EH (cell line): ENCODE data around the gene VGLL4.

Experiments
- DNase-seq: peaks from one replicate; pipeline ENCODE4 v3.0.0-alpha.2; 2015; ENCODE audit warnings: low read depth

Gene VGLL4

DNA sequence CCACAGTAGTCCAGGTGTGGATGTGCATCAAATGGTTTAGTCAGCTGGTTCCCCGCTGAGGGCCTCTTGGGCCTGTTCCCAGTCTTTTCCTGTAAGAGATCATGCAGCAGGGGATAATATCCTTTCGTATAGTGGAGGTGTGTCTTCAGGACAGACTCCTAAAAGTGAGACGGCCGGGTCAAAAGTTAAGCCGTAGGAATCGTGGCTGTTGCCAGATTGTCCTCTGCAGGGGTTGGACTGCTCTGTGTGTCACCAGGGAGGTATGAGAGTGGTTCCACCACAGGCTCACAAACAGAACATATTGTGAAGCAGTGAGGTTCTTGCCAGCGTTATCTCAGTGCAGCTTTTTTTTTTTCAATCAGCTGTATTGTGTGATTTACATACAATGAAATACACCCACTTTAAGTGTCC lies 95.0 kb downstream of the VGLL4 start:
- peak; percentile 83 for DNase-seq

DNA sequence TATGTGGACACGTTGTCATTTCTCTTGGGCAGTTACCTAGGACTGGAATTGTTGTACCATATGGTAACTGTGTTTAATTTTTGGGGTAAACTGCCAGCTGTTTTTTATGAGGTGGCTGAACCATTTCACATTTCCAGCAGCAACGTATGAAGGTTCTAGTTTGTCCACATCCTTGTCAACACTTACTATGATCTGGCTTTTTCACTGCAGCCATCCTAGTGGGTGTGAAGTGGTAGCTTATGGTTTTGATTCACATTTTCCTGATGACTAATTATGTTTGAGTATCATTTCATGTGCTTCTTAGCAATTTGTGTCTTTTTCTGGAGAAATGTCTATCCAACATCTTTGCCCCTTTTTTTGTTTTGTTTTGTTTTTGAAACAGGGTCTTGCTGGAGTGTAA lies 96.2 kb downstream of the VGLL4 start:
- DNase-seq: no peak

DNA sequence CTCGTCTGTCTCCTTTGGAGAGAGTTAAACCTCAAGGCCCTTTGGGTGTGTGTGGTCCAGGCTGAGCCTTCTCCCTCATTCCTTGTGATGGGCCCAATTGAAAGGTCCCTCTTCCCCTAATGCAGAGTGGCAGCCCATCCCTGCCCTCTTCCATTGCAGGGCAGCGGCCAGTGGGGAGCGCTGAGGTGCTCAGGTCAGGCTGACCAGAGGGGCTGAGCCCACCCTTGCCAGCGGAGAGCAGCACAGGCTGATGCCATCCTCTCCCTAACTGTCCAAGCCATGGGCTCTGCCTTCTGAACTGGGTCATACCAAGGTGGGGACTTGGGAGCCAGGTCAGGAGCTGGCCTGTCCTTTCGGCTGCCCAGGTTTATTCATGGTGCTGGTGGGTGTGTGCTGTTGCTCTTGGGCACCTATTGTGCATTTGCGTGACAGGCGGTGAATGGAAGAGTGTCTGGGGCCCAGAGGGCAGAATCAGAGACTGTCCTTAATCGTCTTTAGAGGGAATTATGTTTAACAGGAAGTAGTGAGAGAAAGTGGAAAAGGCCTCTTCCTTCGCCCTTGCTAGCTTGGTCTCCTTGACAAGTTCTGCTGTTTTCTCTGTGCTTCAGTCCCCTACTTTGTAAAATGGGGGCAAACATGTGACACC lies 96.9 kb downstream of the VGLL4 start:
- no peak for DNase-seq

GRCh38 chr3:11545186-11545851 lies 98.4 kb downstream of the VGLL4 start:
- DNase-seq: no peak

DNA sequence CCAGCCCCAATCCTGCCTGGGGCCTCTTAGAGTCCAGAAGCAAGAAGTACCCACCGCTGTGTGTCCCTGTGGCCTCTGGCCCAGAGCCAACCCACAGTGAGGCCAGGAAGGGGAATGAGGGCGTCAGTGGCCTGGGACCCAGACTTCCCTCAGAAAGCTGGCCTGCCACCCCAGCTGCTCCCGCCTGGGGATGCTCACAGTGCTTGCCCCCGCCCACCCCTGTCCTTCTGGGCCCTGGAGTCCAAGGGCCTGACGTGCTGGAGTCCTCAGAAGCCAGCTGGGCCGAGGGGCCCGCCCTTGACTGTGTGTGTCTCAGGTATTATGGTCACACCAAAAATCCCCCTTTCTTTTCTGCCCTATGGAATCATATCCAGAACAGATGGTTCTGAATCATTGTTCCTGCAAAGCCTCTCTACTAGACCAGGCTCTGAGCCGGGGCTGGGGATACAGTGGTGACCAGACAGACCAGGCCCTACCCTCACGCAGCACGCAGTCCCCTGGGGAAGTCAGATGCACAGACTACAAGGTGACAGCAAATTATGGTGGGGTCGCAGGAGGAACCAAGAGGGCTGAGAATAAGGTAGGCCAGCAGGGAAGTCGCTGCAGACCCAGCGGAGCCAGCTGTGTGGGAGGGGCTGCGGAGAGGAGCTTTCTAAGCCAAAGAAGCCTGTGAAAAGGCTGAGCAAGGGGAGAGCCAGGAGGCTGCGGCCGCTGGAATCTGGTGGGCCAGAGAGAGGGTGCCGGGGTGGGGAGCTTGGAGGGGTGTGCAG lies 99.1 kb downstream of the VGLL4 start:
- DNase-seq: peak; percentile 52

DNA sequence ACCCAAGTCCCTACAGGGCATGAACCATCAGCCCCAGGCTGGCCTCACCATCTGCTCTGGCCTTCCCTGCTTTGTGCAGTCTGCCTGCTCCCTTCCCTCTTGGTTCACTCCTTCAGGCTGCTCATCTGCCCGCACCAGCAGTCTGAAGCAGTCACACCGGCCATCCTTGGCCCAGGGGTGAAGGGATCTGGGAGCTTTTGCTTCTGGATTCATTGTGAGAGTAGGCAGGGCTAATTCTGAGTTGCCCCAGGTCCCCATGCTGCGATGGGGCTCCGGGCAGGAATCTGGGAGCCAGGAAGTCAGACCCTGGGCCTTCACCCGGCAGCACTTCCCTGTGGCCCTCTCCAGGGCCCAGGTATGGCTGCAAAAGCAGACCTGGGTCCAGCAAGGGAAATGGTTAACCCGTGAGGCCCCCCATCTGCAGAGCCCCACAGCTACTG lies 99.7 kb downstream of the VGLL4 start:
- DNase-seq: no peak

- DNase-seq: no peak
These were observed 100.4 kb downstream of the VGLL4 start for GRCh38 chr3:11543141-11543947.

- DNase-seq: no peak
These were observed 101.2 kb downstream of the VGLL4 start for GRCh38 chr3:11542551-11542950.

DNA sequence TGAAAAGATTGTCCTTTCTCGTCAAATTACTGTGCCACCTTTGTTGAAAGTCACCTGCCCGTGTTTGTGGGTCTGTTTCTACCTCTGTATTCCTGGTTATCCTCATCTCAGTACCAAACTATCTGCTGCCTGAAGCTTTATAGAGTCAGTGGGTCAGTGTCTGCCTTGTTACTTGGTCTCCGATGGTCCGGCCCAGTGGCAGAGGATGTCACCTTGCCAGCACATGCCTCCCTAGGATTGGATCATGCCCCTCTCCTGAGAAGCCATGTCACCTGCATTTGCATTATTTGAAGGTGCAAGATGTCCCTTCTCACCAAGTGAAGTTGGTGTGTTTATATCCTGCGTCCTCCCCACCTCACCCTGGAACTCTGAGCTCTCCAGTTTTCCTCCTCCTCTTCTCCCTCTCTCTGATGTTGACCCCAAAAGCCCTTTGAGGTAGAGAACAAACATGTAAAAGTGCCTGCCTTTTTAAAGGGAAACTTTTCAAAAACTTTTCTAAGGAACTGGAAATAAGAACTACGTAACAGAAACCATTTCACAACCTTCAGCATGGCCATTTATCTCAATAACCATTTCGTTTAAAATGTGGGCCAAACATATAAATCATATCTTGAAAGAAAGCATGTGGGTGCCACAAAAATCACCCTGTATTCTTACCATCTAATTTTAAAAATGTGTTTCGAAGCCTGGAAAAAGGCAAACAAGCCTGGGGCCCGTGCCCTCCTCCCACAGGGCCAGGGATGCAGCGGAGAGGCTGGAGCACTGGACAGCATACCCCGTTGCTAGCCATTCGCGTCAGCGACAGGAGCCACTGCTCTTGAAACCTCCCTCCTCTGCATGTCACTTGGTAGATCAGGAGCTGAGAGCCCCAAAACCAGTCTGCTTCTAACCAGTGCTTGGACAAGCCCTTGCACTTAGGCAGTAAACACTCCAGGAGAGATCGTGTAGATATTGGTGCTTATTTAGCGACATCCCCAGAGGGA lies 102.1 kb downstream of the VGLL4 start:
- no peak for DNase-seq

DNA sequence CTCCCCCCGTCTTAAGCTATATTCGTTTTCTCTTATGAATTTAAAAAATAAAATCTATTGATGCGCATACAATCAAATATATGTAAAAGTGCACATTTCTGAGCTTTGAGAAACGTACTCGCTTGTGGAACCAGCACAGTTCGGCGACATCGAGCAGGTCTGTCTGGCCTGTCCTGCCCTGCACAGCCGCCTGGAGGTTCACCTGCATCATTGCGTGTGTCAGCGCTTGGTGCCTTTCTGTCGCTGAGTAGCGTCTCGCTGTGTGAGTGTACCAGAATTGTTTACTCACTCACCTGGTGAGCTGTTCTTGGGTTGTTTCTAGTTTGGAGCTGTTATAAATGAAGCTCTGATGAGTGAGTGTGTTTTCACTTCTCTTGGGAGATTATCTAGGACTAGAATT lies 104.0 kb downstream of the VGLL4 start:
- DNase-seq: no peak

DNA sequence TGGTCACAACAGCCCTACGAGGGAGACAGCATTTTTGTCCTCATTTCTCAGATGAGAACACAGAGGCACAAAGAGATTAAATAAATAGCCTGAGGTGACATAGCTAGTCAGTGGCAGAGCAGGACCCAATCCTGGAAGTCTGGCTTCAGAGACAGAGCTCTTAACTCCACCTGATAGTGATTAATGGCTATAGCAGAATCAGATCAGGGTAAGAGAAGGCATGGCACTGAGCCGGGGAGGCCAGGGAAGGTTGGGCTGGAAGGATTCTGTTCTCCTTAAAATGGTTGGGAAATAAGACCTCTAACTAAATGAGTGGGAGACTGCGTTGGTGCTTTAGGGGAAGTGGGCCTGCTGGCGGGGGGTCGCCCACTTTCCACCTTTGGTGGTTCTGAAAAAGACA lies 104.5 kb downstream of the VGLL4 start:
- DNase-seq: no peak

GRCh38 chr3:11538581-11538980 lies 105.1 kb downstream of the VGLL4 start:
- DNase-seq: no peak

- no peak for DNase-seq
These were observed 106.6 kb downstream of the VGLL4 start for GRCh38 chr3:11536936-11537612.

DNA sequence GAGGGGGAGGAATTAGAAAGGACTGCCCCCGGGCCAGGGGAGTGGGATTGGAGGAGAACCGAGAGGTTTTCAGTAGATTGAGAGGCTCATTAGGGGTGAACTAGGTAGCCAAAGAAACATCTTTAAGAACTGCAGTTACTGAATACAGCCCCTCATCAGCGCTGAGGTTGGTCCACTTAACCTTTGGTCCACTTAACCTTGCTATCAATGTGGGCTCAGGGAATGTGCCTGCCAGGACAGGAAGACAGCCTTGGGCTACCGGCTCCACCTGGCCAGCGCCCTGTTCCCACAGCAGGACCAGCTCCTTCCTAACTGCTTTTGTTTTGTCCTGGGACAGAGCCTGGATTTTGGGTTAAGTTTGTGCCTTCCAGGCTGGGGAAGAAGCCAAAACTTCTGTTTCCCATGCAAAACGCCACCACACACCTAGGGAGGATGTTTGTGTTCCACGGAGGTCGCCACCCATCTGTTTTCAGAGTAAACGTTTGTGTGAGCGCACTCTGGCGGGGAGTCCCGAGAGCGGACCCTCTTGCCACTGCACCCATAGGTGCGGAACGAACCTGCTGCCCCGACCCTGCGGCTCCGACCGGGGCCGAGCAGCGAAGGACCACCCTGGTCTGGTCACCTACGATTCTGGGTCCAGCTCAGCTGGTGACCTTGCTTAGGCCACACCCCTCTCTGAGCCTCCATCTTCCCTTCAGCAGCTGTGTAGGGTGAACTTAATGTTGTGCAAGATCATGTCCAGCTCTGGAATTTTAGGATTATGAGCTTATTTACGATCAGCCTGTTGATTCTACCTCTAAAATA lies 107.4 kb downstream of the VGLL4 start:
- DNase-seq: no peak

- DNase-seq: no peak
These were observed 108.3 kb downstream of the VGLL4 start for GRCh38 chr3:11535243-11535960.

GRCh38 chr3:11534793-11535101 lies 109.0 kb downstream of the VGLL4 start:
- DNase-seq: no peak

- DNase-seq: no peak
These were observed 109.5 kb downstream of the VGLL4 start for GRCh38 chr3:11534011-11534792.

DNA sequence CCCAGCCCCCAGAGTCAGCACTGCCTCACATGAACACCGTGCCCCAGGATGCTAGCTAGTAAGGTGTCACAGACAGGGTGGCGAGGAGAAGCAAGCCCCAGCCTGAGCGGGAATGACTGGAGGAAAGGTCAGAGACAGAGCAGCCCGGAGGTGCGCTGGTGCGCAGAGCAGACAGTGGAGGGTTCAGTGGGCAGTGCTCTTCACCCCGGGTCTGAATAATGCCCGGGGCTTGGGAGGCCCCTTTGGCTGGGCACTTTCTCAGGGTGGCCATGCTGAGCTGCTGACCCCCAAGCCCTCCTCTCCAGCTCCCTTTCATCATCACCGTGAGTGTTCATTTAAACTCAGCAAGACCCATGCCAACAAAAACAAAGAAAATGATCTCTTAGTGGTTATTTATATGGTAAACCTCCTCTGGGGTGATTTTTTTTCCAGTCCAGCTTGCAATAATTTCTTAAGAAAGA lies 110.8 kb downstream of the VGLL4 start:
- peak; percentile 69 for DNase-seq
